Uterus (tissue), 2 donors: ENCODE data around the gene CCL15.

Experiments
- CTCF ChIP-seq, 4 experiments: fragments of 200-600 bp in 2 of 4; fragments of 450-650 bp in 2 of 4; sonication (generic) in 2 of 4; IDR thresholded peaks; one replicate each; pipeline ENCODE4 v1.5.1; 2016 to 2019; ENCODE audit warnings: antibody characterized with exemption in 4 of 4, mild to moderate bottlenecking in 2 of 4, moderate library complexity in 1 of 4
- POLR2A ChIP-seq, 2 donors: fragments of 450-650 bp; IDR thresholded peaks; one replicate each; pipeline ENCODE4 v1.6.1; 2016; ENCODE audit warnings: antibody characterized with exemption in 2 of 2, mild to moderate bottlenecking in 1 of 2, moderate library complexity in 1 of 2

GRCh38 chr17:35981908-35982330 is 19.4 kb downstream of the CCL15 start:
- TF ChIP-seq CTCF (IDR thresholded peaks at IDR 0.05) (no peak), POLR2A (IDR thresholded peaks at IDR 0.05) (no peak)
